ENCODE data around the gene CACNA1E. TPM values are rescaled to one million over a fixed set of nuclear protein-coding genes. Genes with fewer than 3 reads are reported as not detected.
"Not testable (repeated sequence)": the region's sequence is repeated elsewhere in the genome, so short reads cannot be mapped to it uniquely, and the experiment has no call there.

The CACNA1E gene
- total RNA-seq, 1 donor from 2014 or later, result 0.31 TPM

DNA sequence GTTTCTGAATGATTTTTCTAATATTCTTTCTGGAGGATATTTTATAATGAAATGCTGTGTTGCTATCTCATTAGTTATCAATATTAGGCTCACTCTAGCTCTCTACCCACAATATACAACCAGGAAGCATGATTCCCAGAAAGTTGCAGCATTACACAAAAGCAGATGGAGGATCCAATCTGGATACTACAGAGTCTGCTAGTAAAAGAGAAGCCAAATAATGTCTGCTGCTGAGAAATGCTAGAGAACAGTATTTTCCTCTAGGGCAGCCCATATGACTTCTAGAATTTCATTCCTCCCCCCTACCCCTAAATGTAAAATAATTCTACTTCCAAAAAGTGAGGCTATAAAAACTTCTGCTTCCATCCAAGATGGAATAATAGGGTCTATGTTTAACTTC lies 338.4 kb downstream of the CACNA1E start:
- Mint-ChIP-seq H3K9me3 (ENCODE audit: unreplicated experiment) (no peaks in the 10 kb centered on the region), H3K4me1 (ENCODE audit: unreplicated experiment) (no peaks in the 10 kb centered on the region), H3K27ac (ENCODE audit: unreplicated experiment) (no peak overlapping the region), H3K36me3 (ENCODE audit: low read depth, unreplicated experiment) (no peaks in the 10 kb centered on the region), H3K4me3 (ENCODE audit: unreplicated experiment) (no peak overlapping the region), H3K27me3 (ENCODE audit: unreplicated experiment) (no peaks in the 10 kb centered on the region)
- no peak for DNase-seq (ENCODE audit: low spot score)
- TF ChIP-seq, protein P1, sequence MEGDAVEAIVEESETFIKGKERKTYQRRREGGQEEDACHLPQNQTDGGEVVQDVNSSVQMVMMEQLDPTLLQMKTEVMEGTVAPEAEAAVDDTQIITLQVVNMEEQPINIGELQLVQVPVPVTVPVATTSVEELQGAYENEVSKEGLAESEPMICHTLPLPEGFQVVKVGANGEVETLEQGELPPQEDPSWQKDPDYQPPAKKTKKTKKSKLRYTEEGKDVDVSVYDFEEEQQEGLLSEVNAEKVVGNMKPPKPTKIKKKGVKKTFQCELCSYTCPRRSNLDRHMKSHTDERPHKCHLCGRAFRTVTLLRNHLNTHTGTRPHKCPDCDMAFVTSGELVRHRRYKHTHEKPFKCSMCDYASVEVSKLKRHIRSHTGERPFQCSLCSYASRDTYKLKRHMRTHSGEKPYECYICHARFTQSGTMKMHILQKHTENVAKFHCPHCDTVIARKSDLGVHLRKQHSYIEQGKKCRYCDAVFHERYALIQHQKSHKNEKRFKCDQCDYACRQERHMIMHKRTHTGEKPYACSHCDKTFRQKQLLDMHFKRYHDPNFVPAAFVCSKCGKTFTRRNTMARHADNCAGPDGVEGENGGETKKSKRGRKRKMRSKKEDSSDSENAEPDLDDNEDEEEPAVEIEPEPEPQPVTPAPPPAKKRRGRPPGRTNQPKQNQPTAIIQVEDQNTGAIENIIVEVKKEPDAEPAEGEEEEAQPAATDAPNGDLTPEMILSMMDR (IDR thresholded peaks at IDR 0.05; ENCODE audit: unreplicated experiment), result no peak

DNA sequence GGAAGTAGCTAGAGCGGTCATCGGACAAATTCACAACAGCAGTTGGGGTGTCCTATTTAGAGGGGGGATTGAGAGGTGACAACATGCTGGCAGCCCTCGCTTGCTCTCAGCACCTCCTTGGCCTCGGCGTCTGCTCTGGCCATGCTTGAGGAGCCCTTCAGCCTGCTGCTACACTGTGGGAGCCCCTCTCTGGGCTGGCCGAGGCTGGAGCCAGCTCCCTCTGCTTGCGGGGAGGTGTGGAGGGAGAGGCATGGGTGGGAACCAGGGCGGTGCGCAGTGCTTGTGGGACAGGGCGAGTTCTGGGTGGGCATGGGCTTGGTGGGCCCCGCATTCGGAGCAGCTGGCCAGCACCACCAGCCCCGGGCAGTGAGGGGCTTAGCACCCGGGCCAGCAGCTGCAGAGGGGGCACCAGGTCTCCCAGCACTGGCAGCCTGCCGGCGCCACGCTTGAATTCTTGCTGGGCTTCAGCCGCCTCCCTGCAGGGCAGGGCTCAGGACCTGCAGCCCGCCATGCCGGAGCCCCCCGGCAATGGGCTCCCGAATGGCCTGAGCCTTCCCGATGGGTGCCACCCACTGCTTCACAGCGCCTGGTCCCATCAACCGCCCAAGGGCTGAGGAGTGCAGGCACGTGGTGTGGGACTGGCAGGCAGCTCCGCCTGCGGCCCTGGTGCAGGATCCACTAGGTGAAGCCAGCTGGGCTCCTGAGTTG lies 349.0 kb downstream of the CACNA1E start:
- H3K4me1 Mint-ChIP-seq (ENCODE audit: unreplicated experiment); DNase-seq (ENCODE audit: low spot score); H3K36me3 Mint-ChIP-seq (ENCODE audit: low read depth, unreplicated experiment); H3K27me3 Mint-ChIP-seq (ENCODE audit: unreplicated experiment); H3K4me3 Mint-ChIP-seq (ENCODE audit: unreplicated experiment); H3K9me3 Mint-ChIP-seq (ENCODE audit: unreplicated experiment); H3K27ac Mint-ChIP-seq (ENCODE audit: unreplicated experiment): not testable (repeated sequence)

DNA sequence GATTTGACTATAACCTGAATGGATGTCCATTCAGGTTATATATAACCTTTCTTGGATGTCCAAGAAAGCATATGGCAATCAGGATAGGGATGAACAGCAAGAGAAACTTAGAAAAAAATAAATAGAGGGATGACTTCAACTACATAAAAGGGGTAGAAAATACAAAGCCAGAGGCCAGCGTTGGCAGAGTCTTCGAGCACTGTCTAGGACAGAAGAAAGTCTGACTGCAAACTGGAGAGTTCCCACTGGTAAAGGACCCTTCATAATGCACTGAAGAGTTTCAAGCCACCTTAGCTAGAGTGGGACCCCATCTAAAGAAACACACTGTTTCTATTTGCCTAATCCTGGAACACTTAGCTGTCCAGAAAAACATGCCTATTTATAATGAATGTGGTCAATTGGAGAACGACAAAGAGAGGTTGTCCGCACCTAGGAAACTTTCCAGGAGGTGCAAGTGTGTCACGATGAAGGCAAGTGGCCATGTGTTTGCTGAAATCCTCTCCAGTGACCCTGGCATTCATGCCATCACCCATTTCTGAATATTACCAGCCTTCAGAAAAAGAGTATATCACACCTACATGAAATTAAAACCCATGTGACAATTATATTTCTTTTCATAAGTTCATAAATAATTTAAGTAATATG lies 362.8 kb downstream of the CACNA1E start:
- Mint-ChIP-seq H3K4me1 (ENCODE audit: unreplicated experiment) (no peaks in the 10 kb centered on the region), H3K27ac (ENCODE audit: unreplicated experiment) (no peak overlapping the region), H3K9me3 (ENCODE audit: unreplicated experiment) (no peaks in the 10 kb centered on the region), H3K27me3 (ENCODE audit: unreplicated experiment) (no peaks in the 10 kb centered on the region), H3K4me3 (ENCODE audit: unreplicated experiment) (no peak overlapping the region), H3K36me3 (ENCODE audit: low read depth, unreplicated experiment) (peaks cover 4% of the 10 kb centered on the region)
- TF ChIP-seq, protein P1 (IDR thresholded peaks at IDR 0.05; ENCODE audit: unreplicated experiment), result no peak
- no peak for DNase-seq (ENCODE audit: low spot score)

DNA sequence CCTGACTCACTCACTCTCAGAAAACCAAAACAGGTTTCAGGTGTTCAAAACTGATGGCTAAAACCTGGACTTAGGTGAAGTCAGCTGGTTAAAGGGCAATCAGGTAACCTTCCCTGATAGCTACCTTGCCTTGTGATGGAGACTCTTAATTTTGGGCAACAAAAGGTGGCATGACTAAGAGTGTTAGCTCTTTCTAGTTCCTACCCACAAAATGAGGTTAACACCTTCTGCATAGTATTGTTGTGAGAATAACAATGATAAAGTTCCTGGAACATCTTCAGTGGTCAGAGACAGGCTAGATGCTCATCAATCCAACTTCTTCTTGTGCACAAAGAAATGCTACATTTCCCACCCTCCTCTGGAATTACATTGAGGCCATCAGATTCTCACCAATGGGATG lies 363.4 kb downstream of the CACNA1E start:
- H3K27me3 Mint-ChIP-seq (ENCODE audit: unreplicated experiment), result no peaks in the 10 kb centered on the region
- DNase-seq (ENCODE audit: low spot score), result no peak
- no peak overlapping the region for H3K4me3 Mint-ChIP-seq (ENCODE audit: unreplicated experiment)

DNA sequence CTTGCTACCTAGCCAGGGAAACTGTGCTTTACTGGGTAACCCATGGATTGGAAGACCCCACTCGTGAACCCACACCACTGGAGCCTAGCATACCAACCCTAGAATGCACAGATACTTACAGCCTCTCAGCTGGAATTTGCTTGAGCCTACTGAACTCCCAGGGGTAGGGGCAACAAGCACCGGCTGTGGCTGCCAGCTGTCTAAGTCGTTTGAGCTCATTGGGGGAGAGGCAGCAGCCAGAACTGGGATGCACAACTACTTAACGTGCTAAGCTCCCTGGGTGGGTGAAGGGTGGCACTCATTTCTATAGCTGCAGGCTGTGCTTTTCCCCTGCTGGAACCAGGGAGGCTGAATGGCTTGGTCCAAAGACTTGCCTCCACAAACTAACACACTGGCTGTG lies 365.8 kb downstream of the CACNA1E start:
- Mint-ChIP-seq H3K4me3 (ENCODE audit: unreplicated experiment) (no peak overlapping the region), H3K36me3 (ENCODE audit: low read depth, unreplicated experiment) (peaks cover 4% of the 10 kb centered on the region), H3K4me1 (ENCODE audit: unreplicated experiment) (no peaks in the 10 kb centered on the region), H3K27me3 (ENCODE audit: unreplicated experiment) (no peaks in the 10 kb centered on the region), H3K9me3 (ENCODE audit: unreplicated experiment) (no peaks in the 10 kb centered on the region), H3K27ac (ENCODE audit: unreplicated experiment) (no peak overlapping the region)
- TF ChIP-seq, protein P1 (IDR thresholded peaks at IDR 0.05; ENCODE audit: unreplicated experiment), result no peak
- DNase-seq (ENCODE audit: low spot score), result no peak

More for the DNA sequence above, 363.4 kb downstream of the CACNA1E start:
- Mint-ChIP-seq H3K27ac (ENCODE audit: unreplicated experiment) (no peak overlapping the region), H3K36me3 (ENCODE audit: low read depth, unreplicated experiment) (peaks cover 4% of the 10 kb centered on the region), H3K9me3 (ENCODE audit: unreplicated experiment) (no peaks in the 10 kb centered on the region), H3K4me1 (ENCODE audit: unreplicated experiment) (no peaks in the 10 kb centered on the region)
- TF ChIP-seq, protein P1 (IDR thresholded peaks at IDR 0.05; ENCODE audit: unreplicated experiment), result no peak

DNA sequence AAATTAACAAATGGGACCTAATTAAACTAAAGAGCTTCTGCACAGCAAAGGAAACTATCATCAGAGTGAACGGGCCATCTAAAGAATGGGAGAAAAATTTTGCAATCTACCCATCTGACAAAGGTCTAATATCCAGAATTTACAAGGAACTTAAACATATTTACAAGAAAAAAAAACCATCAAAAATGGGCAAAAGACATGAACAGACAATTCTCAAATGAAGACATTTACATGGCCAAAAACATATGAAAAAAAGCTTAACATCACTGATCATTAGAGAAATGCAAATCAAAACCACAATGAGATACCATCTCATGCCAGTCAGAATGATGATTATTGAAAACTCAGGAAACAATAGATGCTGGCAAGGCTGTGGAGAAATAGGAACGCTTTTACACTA lies 370.9 kb downstream of the CACNA1E start:
- DNase-seq (ENCODE audit: low spot score); H3K4me1 Mint-ChIP-seq (ENCODE audit: unreplicated experiment); H3K4me3 Mint-ChIP-seq (ENCODE audit: unreplicated experiment); H3K27ac Mint-ChIP-seq (ENCODE audit: unreplicated experiment); H3K9me3 Mint-ChIP-seq (ENCODE audit: unreplicated experiment); H3K27me3 Mint-ChIP-seq (ENCODE audit: unreplicated experiment); H3K36me3 Mint-ChIP-seq (ENCODE audit: low read depth, unreplicated experiment): not testable (repeated sequence)
